ENCODE results near the gene LYSET. TPM values are rescaled to one million over a fixed set of nuclear protein-coding genes. Genes with fewer than 3 reads are reported as not detected.
A peak's percentile ranks its signal among the peaks of the same experiment; 100 is the strongest.
"Not testable (repeated sequence)": the region's sequence is repeated elsewhere in the genome, so short reads cannot be mapped to it uniquely, and the experiment has no call there.

The LYSET gene
- 10 to 100 TPM in 1 of 2 donors, 1 to 10 TPM in 1; 8.6 to 10.3 TPM for polyA plus RNA-seq

- Histone ChIP-seq H3K9me3 (ENCODE audit: control insufficient read depth in 2 of 2, insufficient read depth in 1 of 2, low read depth in 1 of 2, low read length in 1 of 2) (no peaks in the 10 kb centered on the region), H3K27me3 (ENCODE audit: control insufficient read depth in 1 of 2, insufficient read depth in 2 of 2, low read length in 2 of 2) (no peaks in the 10 kb centered on the region), H3K36me3 (ENCODE audit: control insufficient read depth in 2 of 2, insufficient read depth in 2 of 2, low read length in 1 of 2) (no peaks in the 10 kb centered on the region), H3K4me1 (ENCODE audit: control insufficient read depth in 2 of 2, insufficient read depth in 2 of 2, low read length in 1 of 2) (peaks cover 0 to 6% of the 10 kb centered on the region in 2 donors), H3K4me3 (ENCODE audit: low read depth in 1 of 2, low read length in 2 of 2) (peak within 1 kb of the TSS; percentile 88 to 93), H3K27ac (ENCODE audit: low read depth in 2 of 2, low read length in 1 of 2) (peak within 1 kb of the TSS; percentile 91 to 98)
- WGBS, 2 donors: 0% methylated on average over 122 to 124 of the region's 124 CpGs
Measured at GRCh38 chr14:93184391-93185348, at the start of gene LYSET, which contains the start of gene MOAP1. LYSET (plus strand) TSS chr14:93185317; CDS start chr14:93185406, 89 bp downstream. MOAP1 (minus strand) TSS chr14:93184897; CDS start chr14:93184242, 655 bp downstream.

- no peaks in the 10 kb centered on the region for H3K36me3 ChIP-seq (ENCODE audit: control insufficient read depth in 2 of 2, insufficient read depth in 2 of 2, low read length in 1 of 2)
- H3K9me3 ChIP-seq (ENCODE audit: control insufficient read depth in 2 of 2, insufficient read depth in 1 of 2, low read depth in 1 of 2, low read length in 1 of 2): no peaks in the 10 kb centered on the region
- H3K27me3 ChIP-seq (ENCODE audit: control insufficient read depth in 1 of 2, insufficient read depth in 2 of 2, low read length in 2 of 2): no peaks in the 10 kb centered on the region
- WGBS, 2 donors: 67 to 75% methylated on average over 5 of the region's 5 CpGs
- no peaks in the 10 kb centered on the region for H3K4me1 ChIP-seq (ENCODE audit: control insufficient read depth in 2 of 2, insufficient read depth in 2 of 2, low read length in 1 of 2)
- H3K4me3 ChIP-seq (ENCODE audit: low read depth in 1 of 2, low read length in 2 of 2): no peak overlapping the region
- no peak overlapping the region for H3K27ac ChIP-seq (ENCODE audit: low read depth in 2 of 2, low read length in 1 of 2)
Measured at GRCh38 chr14:93135399-93135798, 49.7 kb upstream of the LYSET start.

GRCh38 chr14:93136009-93136408 is 49.1 kb upstream of the LYSET start:
- no peaks in the 10 kb centered on the region for H3K36me3 ChIP-seq (ENCODE audit: control insufficient read depth in 2 of 2, insufficient read depth in 2 of 2, low read length in 1 of 2)
- 43 to 51% methylated on average over 8 of the region's 8 CpGs for WGBS, 2 donors
- no peak overlapping the region for H3K27ac ChIP-seq (ENCODE audit: low read depth in 2 of 2, low read length in 1 of 2)
- no peaks in the 10 kb centered on the region for H3K4me1 ChIP-seq (ENCODE audit: control insufficient read depth in 2 of 2, insufficient read depth in 2 of 2, low read length in 1 of 2)
- H3K9me3 ChIP-seq (ENCODE audit: control insufficient read depth in 2 of 2, insufficient read depth in 1 of 2, low read depth in 1 of 2, low read length in 1 of 2): no peaks in the 10 kb centered on the region
- H3K27me3 ChIP-seq (ENCODE audit: control insufficient read depth in 1 of 2, insufficient read depth in 2 of 2, low read length in 2 of 2): no peaks in the 10 kb centered on the region
- no peak overlapping the region for H3K4me3 ChIP-seq (ENCODE audit: low read depth in 1 of 2, low read length in 2 of 2)

GRCh38 chr14:93136508-93136907 is 48.6 kb upstream of the LYSET start:
- H3K9me3 ChIP-seq (ENCODE audit: control insufficient read depth in 2 of 2, insufficient read depth in 1 of 2, low read depth in 1 of 2, low read length in 1 of 2); H3K27me3 ChIP-seq (ENCODE audit: control insufficient read depth in 1 of 2, insufficient read depth in 2 of 2, low read length in 2 of 2); H3K4me3 ChIP-seq (ENCODE audit: low read depth in 1 of 2, low read length in 2 of 2); H3K36me3 ChIP-seq (ENCODE audit: control insufficient read depth in 2 of 2, insufficient read depth in 2 of 2, low read length in 1 of 2); H3K4me1 ChIP-seq (ENCODE audit: control insufficient read depth in 2 of 2, insufficient read depth in 2 of 2, low read length in 1 of 2); H3K27ac ChIP-seq (ENCODE audit: low read depth in 2 of 2, low read length in 1 of 2): not testable (repeated sequence)
- 82 to 88% methylated on average over 13 of the region's 13 CpGs for WGBS, 2 donors

GRCh38 chr14:93137864-93138263 is 47.3 kb upstream of the LYSET start:
- Histone ChIP-seq H3K9me3 (ENCODE audit: control insufficient read depth in 2 of 2, insufficient read depth in 1 of 2, low read depth in 1 of 2, low read length in 1 of 2) (no peaks in the 10 kb centered on the region), H3K36me3 (ENCODE audit: control insufficient read depth in 2 of 2, insufficient read depth in 2 of 2, low read length in 1 of 2) (no peaks in the 10 kb centered on the region), H3K27me3 (ENCODE audit: control insufficient read depth in 1 of 2, insufficient read depth in 2 of 2, low read length in 2 of 2) (no peaks in the 10 kb centered on the region), H3K4me1 (ENCODE audit: control insufficient read depth in 2 of 2, insufficient read depth in 2 of 2, low read length in 1 of 2) (no peaks in the 10 kb centered on the region), H3K4me3 (ENCODE audit: low read depth in 1 of 2, low read length in 2 of 2) (no peak overlapping the region), H3K27ac (ENCODE audit: low read depth in 2 of 2, low read length in 1 of 2) (no peak overlapping the region)
- WGBS, 2 donors: 36% methylated on average over 17 of the region's 17 CpGs

GRCh38 chr14:93142854-93143652 is 42.1 kb upstream of the LYSET start:
- Histone ChIP-seq H3K27me3 (ENCODE audit: control insufficient read depth in 1 of 2, insufficient read depth in 2 of 2, low read length in 2 of 2) (no peaks in the 10 kb centered on the region), H3K9me3 (ENCODE audit: control insufficient read depth in 2 of 2, insufficient read depth in 1 of 2, low read depth in 1 of 2, low read length in 1 of 2) (no peaks in the 10 kb centered on the region), H3K36me3 (ENCODE audit: control insufficient read depth in 2 of 2, insufficient read depth in 2 of 2, low read length in 1 of 2) (no peaks in the 10 kb centered on the region), H3K4me1 (ENCODE audit: control insufficient read depth in 2 of 2, insufficient read depth in 2 of 2, low read length in 1 of 2) (no peaks in the 10 kb centered on the region), H3K27ac (ENCODE audit: low read depth in 2 of 2, low read length in 1 of 2) (no peak overlapping the region), H3K4me3 (ENCODE audit: low read depth in 1 of 2, low read length in 2 of 2) (no peak overlapping the region)
- 73 to 74% methylated on average over 13 of the region's 13 CpGs for WGBS, 2 donors

- Histone ChIP-seq H3K27me3 (ENCODE audit: control insufficient read depth in 1 of 2, insufficient read depth in 2 of 2, low read length in 2 of 2) (no peaks in the 10 kb centered on the region), H3K4me3 (ENCODE audit: low read depth in 1 of 2, low read length in 2 of 2) (no peak overlapping the region), H3K4me1 (ENCODE audit: control insufficient read depth in 2 of 2, insufficient read depth in 2 of 2, low read length in 1 of 2) (peaks cover 0 to 3% of the 10 kb centered on the region in 2 donors), H3K36me3 (ENCODE audit: control insufficient read depth in 2 of 2, insufficient read depth in 2 of 2, low read length in 1 of 2) (no peaks in the 10 kb centered on the region), H3K9me3 (ENCODE audit: control insufficient read depth in 2 of 2, insufficient read depth in 1 of 2, low read depth in 1 of 2, low read length in 1 of 2) (no peaks in the 10 kb centered on the region), H3K27ac (ENCODE audit: low read depth in 2 of 2, low read length in 1 of 2) (no peak overlapping the region)
- 75 to 80% methylated on average over 9 of the region's 9 CpGs for WGBS, 2 donors
Measured at GRCh38 chr14:93146119-93146518, 39.0 kb upstream of the LYSET start.

GRCh38 chr14:93148979-93149378 is 36.1 kb upstream of the LYSET start:
- WGBS, 2 donors: 93 to 95% methylated on average over 8 of the region's 8 CpGs
- H3K27ac ChIP-seq (ENCODE audit: low read depth in 2 of 2, low read length in 1 of 2): no peak overlapping the region
- H3K9me3 ChIP-seq (ENCODE audit: control insufficient read depth in 2 of 2, insufficient read depth in 1 of 2, low read depth in 1 of 2, low read length in 1 of 2): no peaks in the 10 kb centered on the region

More at GRCh38 chr14:93148979-93149378, 36.1 kb upstream of the LYSET start:
- Histone ChIP-seq H3K27me3 (ENCODE audit: control insufficient read depth in 1 of 2, insufficient read depth in 2 of 2, low read length in 2 of 2) (no peaks in the 10 kb centered on the region), H3K4me1 (ENCODE audit: control insufficient read depth in 2 of 2, insufficient read depth in 2 of 2, low read length in 1 of 2) (peaks cover 0 to 3% of the 10 kb centered on the region in 2 donors), H3K4me3 (ENCODE audit: low read depth in 1 of 2, low read length in 2 of 2) (no peak overlapping the region), H3K36me3 (ENCODE audit: control insufficient read depth in 2 of 2, insufficient read depth in 2 of 2, low read length in 1 of 2) (no peaks in the 10 kb centered on the region)

All from esophagus (tissue), 2 donors.